ENCODE measurements around the gene CDC42BPA. TPM values are rescaled to one million over a fixed set of nuclear protein-coding genes. Genes with fewer than 3 reads are reported as not detected.
"Not testable (repeated sequence)": the region's sequence is repeated elsewhere in the genome, so short reads cannot be mapped to it uniquely, and the experiment has no call there.

Gene CDC42BPA
- total RNA-seq, 4 donors from 2014 or later, result 47.0 to 58.6 (median 54.8) TPM

GRCh38 chr1:226958300-226958699, 360.0 kb downstream of the CDC42BPA start:
- no peak for DNase-seq (ENCODE audit: low spot score in 2 of 2)
- TF ChIP-seq EP300 (IDR thresholded peaks at IDR 0.05) (no peak), POLR2A (IDR thresholded peaks at IDR 0.05) (no peak)
- TF ChIP-seq, protein P1, sequence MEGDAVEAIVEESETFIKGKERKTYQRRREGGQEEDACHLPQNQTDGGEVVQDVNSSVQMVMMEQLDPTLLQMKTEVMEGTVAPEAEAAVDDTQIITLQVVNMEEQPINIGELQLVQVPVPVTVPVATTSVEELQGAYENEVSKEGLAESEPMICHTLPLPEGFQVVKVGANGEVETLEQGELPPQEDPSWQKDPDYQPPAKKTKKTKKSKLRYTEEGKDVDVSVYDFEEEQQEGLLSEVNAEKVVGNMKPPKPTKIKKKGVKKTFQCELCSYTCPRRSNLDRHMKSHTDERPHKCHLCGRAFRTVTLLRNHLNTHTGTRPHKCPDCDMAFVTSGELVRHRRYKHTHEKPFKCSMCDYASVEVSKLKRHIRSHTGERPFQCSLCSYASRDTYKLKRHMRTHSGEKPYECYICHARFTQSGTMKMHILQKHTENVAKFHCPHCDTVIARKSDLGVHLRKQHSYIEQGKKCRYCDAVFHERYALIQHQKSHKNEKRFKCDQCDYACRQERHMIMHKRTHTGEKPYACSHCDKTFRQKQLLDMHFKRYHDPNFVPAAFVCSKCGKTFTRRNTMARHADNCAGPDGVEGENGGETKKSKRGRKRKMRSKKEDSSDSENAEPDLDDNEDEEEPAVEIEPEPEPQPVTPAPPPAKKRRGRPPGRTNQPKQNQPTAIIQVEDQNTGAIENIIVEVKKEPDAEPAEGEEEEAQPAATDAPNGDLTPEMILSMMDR (IDR thresholded peaks at IDR 0.05), result no peak
- Histone ChIP-seq H3K9me3 (no peaks in the 10 kb centered on the region), H3K27ac (no peak overlapping the region), H3K36me3 (peaks cover 0 to 19% (median 0%) of the 10 kb centered on the region in 3 donors), H3K4me3 (no peak overlapping the region), H3K4me1 (no peaks in the 10 kb centered on the region), H3K27me3 (no peaks in the 10 kb centered on the region)
- 88 to 96% methylated on average over 13 of the region's 13 CpGs for whole genome bisulfite sequencing, 2 donors

GRCh38 chr1:226957714-226958113, 360.6 kb downstream of the CDC42BPA start:
- H3K4me3 ChIP-seq, result no peak overlapping the region
- 84 to 90% methylated on average over 11 of the region's 11 CpGs for WGBS, 2 donors
- TF ChIP-seq POLR2A (IDR thresholded peaks at IDR 0.05) (no peak), EP300 (IDR thresholded peaks at IDR 0.05) (no peak)
- TF ChIP-seq, protein P1 (IDR thresholded peaks at IDR 0.05), result no peak
- no peaks in the 10 kb centered on the region for H3K4me1 ChIP-seq
- no peak for DNase-seq (ENCODE audit: low spot score in 2 of 2)
- no peaks in the 10 kb centered on the region for H3K27me3 ChIP-seq
- H3K27ac ChIP-seq, result no peak overlapping the region
- H3K36me3 ChIP-seq, result peaks cover 0 to 14% (median 0%) of the 10 kb centered on the region in 3 donors
- no peaks in the 10 kb centered on the region for H3K9me3 ChIP-seq

DNA sequence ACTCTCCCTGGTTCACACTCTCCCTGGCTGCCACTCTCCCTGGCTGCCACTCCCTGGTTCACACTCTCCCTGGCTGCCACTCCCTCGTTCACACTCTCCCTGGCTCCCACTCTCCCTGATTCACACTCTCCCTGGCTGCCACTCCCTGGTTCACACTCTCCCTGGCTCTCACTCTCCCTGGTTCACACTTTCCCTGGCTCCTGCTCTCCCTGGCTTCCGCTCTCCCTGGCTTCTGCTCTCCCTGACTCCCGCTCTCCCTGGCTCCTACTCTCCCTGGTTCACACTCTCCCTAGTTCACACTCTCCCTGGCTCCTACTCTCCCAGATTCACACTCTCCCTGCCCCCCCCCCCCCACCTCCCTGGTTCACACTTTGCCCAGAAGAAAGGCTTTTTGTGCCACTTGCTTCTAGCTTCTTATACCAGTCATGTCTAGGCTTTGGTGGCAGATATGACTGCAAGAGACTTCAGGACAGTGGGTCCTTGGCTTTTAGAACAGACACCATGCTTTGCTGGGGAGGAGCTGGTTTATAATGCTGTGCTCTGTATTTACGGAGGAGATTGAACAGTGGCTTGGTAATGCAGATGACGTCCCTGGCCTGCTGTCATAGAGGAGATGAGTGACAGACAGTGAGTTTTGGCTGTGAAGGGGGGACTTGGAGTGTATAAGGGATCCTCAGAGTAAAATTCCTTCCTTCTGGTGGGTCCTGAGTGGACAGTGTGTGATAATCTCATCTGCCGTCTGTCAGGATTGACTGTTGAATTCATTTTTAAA, 361.2 kb downstream of the CDC42BPA start:
- Histone ChIP-seq H3K27me3 (no peaks in the 10 kb centered on the region), H3K4me3 (no peak overlapping the region), H3K36me3 (peaks cover 0 to 8% (median 0%) of the 10 kb centered on the region in 3 donors), H3K27ac (no peak overlapping the region), H3K9me3 (no peaks in the 10 kb centered on the region), H3K4me1 (no peaks in the 10 kb centered on the region)
- no peak for DNase-seq (ENCODE audit: low spot score in 2 of 2)
- TF ChIP-seq, protein P1 (IDR thresholded peaks at IDR 0.05), result no peak
- TF ChIP-seq POLR2A (IDR thresholded peaks at IDR 0.05), result no peak
- WGBS, 2 donors, result 89 to 90% methylated on average over 6 of the region's 6 CpGs

GRCh38 chr1:226955857-226956256, 362.4 kb downstream of the CDC42BPA start:
- not testable (repeated sequence) for H3K36me3 ChIP-seq; H3K4me3 ChIP-seq; H3K9me3 ChIP-seq; H3K27ac ChIP-seq; H3K4me1 ChIP-seq; DNase-seq (ENCODE audit: low spot score in 2 of 2); H3K27me3 ChIP-seq
- WGBS, 2 donors, result 88 to 100% methylated on average over 2 of the region's 2 CpGs

DNA sequence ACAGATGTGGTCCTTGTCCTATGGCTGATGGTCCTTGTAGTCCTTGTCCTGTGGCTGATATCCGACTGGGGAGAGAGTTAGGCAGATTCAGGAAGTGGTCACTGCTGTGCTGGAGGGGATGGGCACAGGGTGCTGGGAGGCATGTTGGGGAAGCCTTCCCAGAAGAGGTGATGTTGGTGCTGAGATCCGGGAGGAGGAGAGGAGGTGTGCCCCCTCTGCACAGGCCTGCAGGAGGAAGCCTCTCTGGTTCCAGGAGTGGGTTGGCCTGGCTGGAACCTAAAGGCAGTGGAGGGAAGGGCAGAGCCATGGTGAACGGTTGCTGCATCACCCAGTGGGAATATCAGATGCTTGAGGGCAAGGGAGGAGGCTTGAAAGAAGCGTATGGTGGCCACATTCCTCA, 363.5 kb downstream of the CDC42BPA start:
- Histone ChIP-seq H3K9me3 (no peaks in the 10 kb centered on the region), H3K36me3 (no peaks in the 10 kb centered on the region), H3K27me3 (no peaks in the 10 kb centered on the region), H3K27ac (no peak overlapping the region), H3K4me3 (no peak overlapping the region), H3K4me1 (no peaks in the 10 kb centered on the region)
- WGBS, 2 donors, result 79 to 87% methylated on average over 4 of the region's 4 CpGs
- no peak for DNase-seq (ENCODE audit: low spot score in 2 of 2)
- TF ChIP-seq, protein P1 (IDR thresholded peaks at IDR 0.05), result no peak
- TF ChIP-seq POLR2A (IDR thresholded peaks at IDR 0.05) (no peak), EP300 (IDR thresholded peaks at IDR 0.05) (no peak)
